Common myeloid progenitor, CD34-positive (primary cell): ENCODE results near the gene ITPR3.

ENCODE experiments used
- CTCF ChIA-PET: fragments of 350-600 bp; sonication (Branson Sonifier 250); formaldehyde crosslinking; loops from one replicate; lab custom pipeline; 2021; ENCODE audit warnings: antibody characterized with exemption; lab: Charles Lee
- POLR2A ChIA-PET: fragments of 350-600 bp; sonication (Branson Sonifier 250); formaldehyde crosslinking; loops from one replicate; lab custom pipeline; 2021; ENCODE audit warnings: antibody characterized with exemption; lab: Charles Lee
- DNase-seq, 3 donors: peaks; one replicate each; pipeline versions ENCODE4 v3.0.0 to v3.0.0-alpha.2; 2013
- H3K27ac ChIP-seq, 2 experiments: 1 replicate in 1 of 2; 2 replicates in 1 of 2; pipeline ENCODE4 v1.7.0; 2013; ENCODE audit warnings: inconsistent platforms in 2 of 2, low read length in 2 of 2, mild to moderate bottlenecking in 2 of 2, low read depth in 1 of 2, moderate library complexity in 1 of 2; ENCODE audit not compliant: severe bottlenecking in 2 of 2, insufficient read depth in 1 of 2, poor library complexity in 1 of 2
- H3K27me3 ChIP-seq, 5 experiments: replicated peaks in 2 of 5; 1 replicate in 3 of 5; 2 replicates in 2 of 5; pipeline versions ENCODE4 v1.6.1 to v1.7.0; 2013; ENCODE audit warnings: low read length in 4 of 5, mild to moderate bottlenecking in 2 of 5, moderate library complexity in 2 of 5, inconsistent platforms in 1 of 5; ENCODE audit not compliant: insufficient read depth in 5 of 5, control insufficient read depth in 4 of 5
- H3K36me3 ChIP-seq, 4 experiments: 1 replicate in 2 of 4; 2 replicates in 2 of 4; pipeline versions ENCODE4 v1.6.1 to v1.7.0; 2013; ENCODE audit warnings: low read length in 3 of 4, control low read depth in 1 of 4, mild to moderate bottlenecking in 1 of 4; ENCODE audit not compliant: control insufficient read depth in 4 of 4, insufficient read depth in 4 of 4
- H3K4me1 ChIP-seq, 4 experiments: 1 replicate in 3 of 4; 2 replicates in 1 of 4; pipeline versions ENCODE4 v1.6.1 to v1.7.1; 2013; ENCODE audit warnings: low read length in 3 of 4, mild to moderate bottlenecking in 3 of 4, control low read depth in 1 of 4, inconsistent platforms in 1 of 4, moderate library complexity in 1 of 4; ENCODE audit not compliant: control insufficient read depth in 4 of 4, insufficient read depth in 4 of 4; ENCODE audit errors: control extremely low read depth in 1 of 4
- H3K4me3 ChIP-seq, 7 experiments: 1 replicate in 4 of 7; 2 replicates in 3 of 7; pipeline versions ENCODE4 v1.5.1 to v1.7.0; 2013; ENCODE audit warnings: mild to moderate bottlenecking in 7 of 7, low read length in 6 of 7, moderate library complexity in 6 of 7, inconsistent platforms in 2 of 7, low read depth in 2 of 7, control low read depth in 1 of 7; ENCODE audit not compliant: insufficient read depth in 4 of 7, control insufficient read depth in 1 of 7; ENCODE audit errors: extremely low read depth in 1 of 7
- H3K9me3 ChIP-seq, 5 experiments: 1 replicate in 4 of 5; 2 replicates in 1 of 5; pipeline versions ENCODE4 v1.6.1 to v1.7.1; 2013; ENCODE audit warnings: low read length in 4 of 5, mild to moderate bottlenecking in 2 of 5, inconsistent platforms in 1 of 5, low read depth in 1 of 5, moderate library complexity in 1 of 5; ENCODE audit not compliant: control insufficient read depth in 4 of 5, insufficient read depth in 2 of 5; ENCODE audit errors: control extremely low read depth in 1 of 5
- WGBS: methylation state at CpG from one replicate; pipeline ENCODE4 v1.1.5; 2013; ENCODE audit not compliant: insufficient coverage; 5-methylcytosine and 5-hydroxymethylcytosine counted together

Gene ITPR3

GRCh38 chr6:33578164-33578563, 43.0 kb upstream of the ITPR3 start:
- CTCF ChIA-PET, result interaction anchor here (1.2 to 12.6 kb wide), 3 partner anchors 8 to 128 kb away, joined by 3 to 244 read pairs (median 6); partner anchors contain the start of gene UQCC2
- DNase-seq, result no peak
- 93% methylated on average over 7 of the region's 7 CpGs for WGBS

GRCh38 chr6:33578588-33579011, 42.5 kb upstream of the ITPR3 start:
- Histone ChIP-seq H3K27ac (peak overlapping the region; percentile 21 to 88), H3K36me3 (peaks cover 5 to 40% (median 21%) of the 10 kb centered on the region in 4 experiments), H3K4me1 (peaks cover 0 to 37% (median 33%) of the 10 kb centered on the region in 4 experiments), H3K27me3 (no peaks in the 10 kb centered on the region), H3K9me3 (no peaks in the 10 kb centered on the region), H3K4me3 (peak overlapping the region; percentile 12 to 92 (median 79))
- CTCF ChIA-PET, result interaction anchor here (0.7 to 12.6 kb wide), 5 partner anchors 8 to 127 kb away, joined by 3 to 244 read pairs (median 6); partner anchors contain the start of genes UQCC2 and ZBTB9
- POLR2A ChIA-PET, result no interaction called here
- whole genome bisulfite sequencing, result 0% methylated on average over 4 of the region's 9 CpGs
- DNase-seq, result peak; percentile 59 to 85 (median 79)

More at GRCh38 chr6:33578164-33578563, 43.0 kb upstream of the ITPR3 start:
- Histone ChIP-seq H3K27ac (peak overlapping the region; percentile 21 to 88), H3K27me3 (no peaks in the 10 kb centered on the region), H3K36me3 (peaks cover 5 to 40% (median 24%) of the 10 kb centered on the region in 4 experiments), H3K4me1 (peaks cover 0 to 37% (median 33%) of the 10 kb centered on the region in 4 experiments), H3K4me3 (peak overlapping the region in 6 of 7 experiments; percentile 32 to 92 (median 80)), H3K9me3 (no peaks in the 10 kb centered on the region)
- POLR2A ChIA-PET, result no interaction called here

- Histone ChIP-seq H3K4me3 (peak within 1 kb of the TSS; percentile 64 to 92 (median 82)), H3K27me3 (no peaks in the 10 kb centered on the region), H3K4me1 (peaks cover 0 to 42% (median 35%) of the 10 kb centered on the region in 4 experiments), H3K27ac (peak within 1 kb of the TSS; percentile 83 to 88), H3K9me3 (no peaks in the 10 kb centered on the region), H3K36me3 (peaks cover 2 to 26% (median 8%) of the 10 kb centered on the region in 4 experiments)
- POLR2A ChIA-PET, result interaction anchor here (0.6 kb wide), 1 partner anchor 1088 kb away, joined by 4 read pairs; no protein-coding TSS in a partner anchor
- 1% methylated on average over 16 of the region's 24 CpGs for WGBS
- CTCF ChIA-PET, result interaction anchor here (0.6 to 12.6 kb wide), 8 partner anchors 10 to 182 kb away, joined by 3 to 244 read pairs (median 3); partner anchors contain the start of gene UQCC2
- DNase-seq, result peak; percentile 83 to 90 (median 85)
Measured at GRCh38 chr6:33579828-33580714, 41.1 kb upstream of the ITPR3 start, which contains the start of gene BAK1. Gene BAK1 (minus strand): TSS chr6:33580276. CDS start chr6:33577604, 2,672 bp downstream.

- no peak overlapping the region for H3K27ac ChIP-seq
- no peak overlapping the region for H3K4me3 ChIP-seq
- ChIA-PET CTCF (interaction anchor here (1.0 to 12.6 kb wide), 4 partner anchors 9 to 187 kb away, joined by 3 to 244 read pairs (median 6); partner anchors contain the start of gene UQCC2), POLR2A (no interaction called here)
- no peak for DNase-seq
- H3K27me3 ChIP-seq, result no peaks in the 10 kb centered on the region
- no peaks in the 10 kb centered on the region for H3K9me3 ChIP-seq
- H3K36me3 ChIP-seq, result peaks cover 0 to 17% (median 2%) of the 10 kb centered on the region in 4 experiments
- WGBS, result 95% methylated on average over 4 of the region's 5 CpGs
- H3K4me1 ChIP-seq, result peaks cover 0 to 51% (median 44%) of the 10 kb centered on the region in 4 experiments
Measured at GRCh38 chr6:33581186-33581585, 39.9 kb upstream of the ITPR3 start.

- ChIA-PET POLR2A (no interaction called here), CTCF (interaction anchor here (7.6 to 12.6 kb wide), 2 partner anchors 49 to 122 kb away, joined by 58 to 244 read pairs; partner anchors contain the start of gene UQCC2)
- Histone ChIP-seq H3K27me3 (no peaks in the 10 kb centered on the region), H3K4me3 (no peak overlapping the region), H3K4me1 (peaks cover 0 to 28% (median 22%) of the 10 kb centered on the region in 4 experiments), H3K36me3 (no peaks in the 10 kb centered on the region), H3K27ac (no peak overlapping the region), H3K9me3 (no peaks in the 10 kb centered on the region)
- 95% methylated on average over 8 of the region's 8 CpGs for WGBS
- peak in 1 of 3 donors; percentile 30 for DNase-seq
Measured at GRCh38 chr6:33583591-33584155, 37.4 kb upstream of the ITPR3 start.

GRCh38 chr6:33584700-33585402, 36.3 kb upstream of the ITPR3 start:
- ChIA-PET POLR2A (no interaction called here), CTCF (interaction anchor here (0.6 to 12.6 kb wide), 16 partner anchors 9 to 191 kb away, joined by 3 to 244 read pairs (median 4); partner anchors contain the start of genes ITPR3 and UQCC2)
- 92% methylated on average over 9 of the region's 11 CpGs for WGBS
- Histone ChIP-seq H3K36me3 (no peaks in the 10 kb centered on the region), H3K27me3 (no peaks in the 10 kb centered on the region), H3K9me3 (no peaks in the 10 kb centered on the region), H3K4me1 (peaks cover 0 to 18% (median 13%) of the 10 kb centered on the region in 4 experiments), H3K27ac (no peak overlapping the region), H3K4me3 (peak overlapping the region in 2 of 7 experiments; percentile 33 to 64)
- DNase-seq, result no peak
